Islet precursor cell (in vitro differentiated cells): ENCODE measurements around the gene ZNF316.
"Not testable (repeated sequence)": the region's sequence is repeated elsewhere in the genome, so short reads cannot be mapped to it uniquely, and the experiment has no call there.

ENCODE experiments used
- DNase-seq: peaks from one replicate; pipeline ENCODE4 v3.0.0-alpha.2; 2018

ZNF316 gene

GRCh38 chr7:6622134-6622710, 14.9 kb upstream of the ZNF316 start:
- DNase-seq = no peak

- DNase-seq = no peak
Measured at GRCh38 chr7:6623589-6624245, 13.4 kb upstream of the ZNF316 start.

GRCh38 chr7:6624246-6624611, 12.9 kb upstream of the ZNF316 start:
- DNase-seq = no peak

- no peak for DNase-seq
Measured at GRCh38 chr7:6628045-6628444, 9.1 kb upstream of the ZNF316 start.

GRCh38 chr7:6630007-6630849, 6.9 kb upstream of the ZNF316 start:
- no peak for DNase-seq

- DNase-seq = no peak
Measured at GRCh38 chr7:6631605-6632004, 5.5 kb upstream of the ZNF316 start.

GRCh38 chr7:6634021-6634420, 3.1 kb upstream of the ZNF316 start:
- no peak for DNase-seq

GRCh38 chr7:6634971-6635370, 2.1 kb upstream of the ZNF316 start:
- DNase-seq = not testable (repeated sequence)

GRCh38 chr7:6637544-6638229, 569 bp downstream of the ZNF316 start:
- DNase-seq = peak; percentile 68

GRCh38 chr7:6639032-6639431, 1.9 kb downstream of the ZNF316 start:
- no peak for DNase-seq

- DNase-seq = no peak
Measured at GRCh38 chr7:6639627-6640026, 2.5 kb downstream of the ZNF316 start.

- DNase-seq = peak; percentile 77
Measured at GRCh38 chr7:6640246-6640721, 3.2 kb downstream of the ZNF316 start.

GRCh38 chr7:6641305-6642035, 4.4 kb downstream of the ZNF316 start:
- no peak for DNase-seq

- no peak for DNase-seq
Measured at GRCh38 chr7:6642239-6642839, 5.2 kb downstream of the ZNF316 start.

- no peak for DNase-seq
Measured at GRCh38 chr7:6642861-6643640, 5.9 kb downstream of the ZNF316 start.

GRCh38 chr7:6643915-6644625, 7.0 kb downstream of the ZNF316 start:
- no peak for DNase-seq

GRCh38 chr7:6644728-6645127, 7.6 kb downstream of the ZNF316 start:
- no peak for DNase-seq

- no peak for DNase-seq
Measured at GRCh38 chr7:6646465-6646864, 9.3 kb downstream of the ZNF316 start.

- DNase-seq = no peak
Measured at GRCh38 chr7:6647080-6647479, 10.0 kb downstream of the ZNF316 start.

GRCh38 chr7:6647541-6647940, 10.4 kb downstream of the ZNF316 start:
- no peak for DNase-seq
